Neural cell (in vitro differentiated cells): ENCODE data around the gene CRABP2. TPM values are rescaled to one million over a fixed set of nuclear protein-coding genes. Genes with fewer than 3 reads are reported as not detected.

Experiments
- H2AFZ ChIP-seq: fragments of 200-600, 300-800 bp; sonication (generic), shearing (Covaris generic); 2 replicates; pipeline ENCODE4 v1.6.0; 2014; ENCODE audit warnings: low read depth, mild to moderate bottlenecking, antibody characterized with exemption, low read length, moderate library complexity
- H3F3A ChIP-seq: fragments of 200-600 bp; shearing (Covaris generic); 2 replicates; pipeline ENCODE4 v1.6.1; 2016; ENCODE audit warnings: mild to moderate bottlenecking, moderate library complexity, mixed read lengths, antibody characterized with exemption, low read length; ENCODE audit not compliant: insufficient read depth, poor library complexity, severe bottlenecking
- H3K27ac ChIP-seq: fragments of 200-600, 300-800 bp; sonication (generic), shearing (Covaris generic); 2 replicates; pipeline ENCODE4 v1.5.1; 2014; ENCODE audit warnings: mild to moderate bottlenecking, low read length, moderate library complexity
- H3K27me3 ChIP-seq: fragments of 300-800, 200-600 bp; sonication (generic), shearing (Covaris generic); 2 replicates; pipeline ENCODE4 v1.6.0; 2014; ENCODE audit warnings: mild to moderate bottlenecking, low read depth, low read length, moderate library complexity; ENCODE audit not compliant: insufficient read depth
- H3K36me3 ChIP-seq: fragments of 300-800, 200-600 bp; sonication (generic), shearing (Covaris generic); 2 replicates; pipeline ENCODE4 v1.5.1; 2014; ENCODE audit warnings: mild to moderate bottlenecking, antibody characterized with exemption, low read length, moderate library complexity; ENCODE audit not compliant: insufficient read depth
- H3K4me2 ChIP-seq: fragments of 300-800, 200-600 bp; sonication (generic), shearing (Covaris generic); 2 replicates; pipeline ENCODE4 v1.6.0; 2014; ENCODE audit warnings: mild to moderate bottlenecking, low read length
- H3K4me3 ChIP-seq: fragments of 300-800, 200-600 bp; sonication (generic), shearing (Covaris generic); 2 replicates; pipeline ENCODE4 v1.5.1; 2014; ENCODE audit warnings: mild to moderate bottlenecking, low read length, moderate library complexity
- H3K79me2 ChIP-seq: fragments of 200-600 bp; shearing (Covaris generic); replicated peaks from 2 replicates; pipeline ENCODE4 v1.6.0; 2014; ENCODE audit warnings: mild to moderate bottlenecking, low read length, moderate library complexity; ENCODE audit not compliant: insufficient read depth
- H3K9ac ChIP-seq: fragments of 300-800, 200-600 bp; sonication (generic), shearing (Covaris generic); 2 replicates; pipeline ENCODE4 v1.6.1; 2016; ENCODE audit warnings: mild to moderate bottlenecking, low read length, mixed read lengths
- H3K9me2 ChIP-seq: fragments of 200-600 bp; shearing (Covaris generic); 2 replicates; pipeline ENCODE4 v1.6.1; 2016; ENCODE audit warnings: mild to moderate bottlenecking, low read length, mixed read lengths; ENCODE audit not compliant: insufficient read depth
- H3K9me3 ChIP-seq: fragments of 200-600, 300-800 bp; sonication (generic), shearing (Covaris generic); 2 replicates; pipeline ENCODE4 v1.6.1; 2016; ENCODE audit warnings: mild to moderate bottlenecking, mixed run types, low read length, moderate library complexity, mixed read lengths
- H4K20me1 ChIP-seq: fragments of 200-600 bp; shearing (Covaris generic); 2 replicates; pipeline ENCODE4 v1.6.1; 2016; ENCODE audit warnings: mild to moderate bottlenecking, mixed run types; ENCODE audit not compliant: insufficient read depth
- EP300 ChIP-seq: fragments of 450-650 bp; conservative IDR thresholded peaks from 2 replicates; pipeline ENCODE4 v1.6.1; 2014; ENCODE audit warnings: antibody characterized with exemption, mild to moderate bottlenecking, moderate library complexity; ENCODE audit not compliant: poor library complexity, severe bottlenecking
- EZH2 ChIP-seq: fragments of 200-600, 300-800 bp; shearing (Covaris generic), sonication (generic); IDR thresholded peaks from 2 replicates; pipeline ENCODE4 v1.6.1; 2014; ENCODE audit warnings: antibody characterized with exemption, low read length, borderline replicate concordance, mild to moderate bottlenecking; ENCODE audit not compliant: insufficient read depth, poor library complexity, severe bottlenecking
- MXI1 ChIP-seq: fragments of 450-650 bp; conservative IDR thresholded peaks from 2 replicates; pipeline ENCODE4 v1.6.1; 2014; ENCODE audit warnings: antibody characterized with exemption, mild to moderate bottlenecking; ENCODE audit not compliant: poor library complexity, severe bottlenecking
- POLR2AphosphoS5 ChIP-seq: IDR thresholded peaks from 2 replicates; pipeline ENCODE4 v1.6.1; 2012
- RAD21 ChIP-seq: fragments of 450-650 bp; conservative IDR thresholded peaks from 2 replicates; pipeline ENCODE4 v1.6.1; 2014; ENCODE audit warnings: antibody characterized with exemption, mild to moderate bottlenecking, moderate library complexity
- REST ChIP-seq: IDR thresholded peaks from 2 replicates; pipeline ENCODE4 v1.6.1; 2012; ENCODE audit warnings: borderline replicate concordance
- SMC3 ChIP-seq: fragments of 450-650 bp; conservative IDR thresholded peaks from 2 replicates; pipeline ENCODE4 v1.6.1; 2014; ENCODE audit warnings: antibody characterized with exemption, mild to moderate bottlenecking, moderate library complexity; ENCODE audit not compliant: poor library complexity
- TAF1 ChIP-seq: IDR thresholded peaks from 2 replicates; pipeline ENCODE4 v1.6.1; 2012; ENCODE audit warnings: low read depth
- polyA plus RNA-seq: library from polyadenylated mRNA; depleted of rRNA; stranded (reverse); fragments of >200 nt; gene quantifications from 2 replicates; pipeline ENCODE4 v1.2.3, GENCODE V29; 2014
- TF ChIP-seq, protein P1 (sequence below): fragments of 450-650 bp; IDR thresholded peaks from 2 replicates; pipeline ENCODE4 v1.5.1; 2014; ENCODE audit warnings: antibody characterized with exemption, mild to moderate bottlenecking, moderate library complexity; ENCODE audit not compliant: poor library complexity, severe bottlenecking

The CRABP2 gene
- polyA plus RNA-seq, 1 donor from 2014 or later: 7.7 TPM

- Histone ChIP-seq H3K4me3 (no peak overlapping the region), H3K27me3 (no peaks in the 10 kb centered on the region), H3K9me3 (no peaks in the 10 kb centered on the region), H3K9me2 (no peaks in the 10 kb centered on the region), H3K79me2 (no peaks in the 10 kb centered on the region), H3K36me3 (no peaks in the 10 kb centered on the region), H4K20me1 (no peaks in the 10 kb centered on the region), H3K4me2 (no peak overlapping the region), H3K27ac (no peak overlapping the region), H2AFZ (no peak overlapping the region), H3F3A (no peaks in the 10 kb centered on the region), H3K9ac (no peak overlapping the region)
- TF ChIP-seq POLR2AphosphoS5 (no peak), REST (no peak), EP300 (no peak), SMC3 (no peak), TAF1 (no peak), EZH2 (no peak), RAD21 (no peak), MXI1 (no peak)
- TF ChIP-seq, protein P1, sequence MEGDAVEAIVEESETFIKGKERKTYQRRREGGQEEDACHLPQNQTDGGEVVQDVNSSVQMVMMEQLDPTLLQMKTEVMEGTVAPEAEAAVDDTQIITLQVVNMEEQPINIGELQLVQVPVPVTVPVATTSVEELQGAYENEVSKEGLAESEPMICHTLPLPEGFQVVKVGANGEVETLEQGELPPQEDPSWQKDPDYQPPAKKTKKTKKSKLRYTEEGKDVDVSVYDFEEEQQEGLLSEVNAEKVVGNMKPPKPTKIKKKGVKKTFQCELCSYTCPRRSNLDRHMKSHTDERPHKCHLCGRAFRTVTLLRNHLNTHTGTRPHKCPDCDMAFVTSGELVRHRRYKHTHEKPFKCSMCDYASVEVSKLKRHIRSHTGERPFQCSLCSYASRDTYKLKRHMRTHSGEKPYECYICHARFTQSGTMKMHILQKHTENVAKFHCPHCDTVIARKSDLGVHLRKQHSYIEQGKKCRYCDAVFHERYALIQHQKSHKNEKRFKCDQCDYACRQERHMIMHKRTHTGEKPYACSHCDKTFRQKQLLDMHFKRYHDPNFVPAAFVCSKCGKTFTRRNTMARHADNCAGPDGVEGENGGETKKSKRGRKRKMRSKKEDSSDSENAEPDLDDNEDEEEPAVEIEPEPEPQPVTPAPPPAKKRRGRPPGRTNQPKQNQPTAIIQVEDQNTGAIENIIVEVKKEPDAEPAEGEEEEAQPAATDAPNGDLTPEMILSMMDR: no peak
Observed at GRCh38 chr1:156664767-156665411, 40.5 kb downstream of the CRABP2 start.

GRCh38 chr1:156664046-156664766, 41.2 kb downstream of the CRABP2 start:
- Histone ChIP-seq H3K27me3 (no peaks in the 10 kb centered on the region), H3K4me2 (no peak overlapping the region), H3K9me3 (no peaks in the 10 kb centered on the region), H2AFZ (no peak overlapping the region), H3K27ac (no peak overlapping the region), H3K4me3 (no peak overlapping the region), H3K36me3 (no peaks in the 10 kb centered on the region), H3K79me2 (no peaks in the 10 kb centered on the region), H4K20me1 (no peaks in the 10 kb centered on the region), H3K9me2 (no peaks in the 10 kb centered on the region), H3F3A (no peaks in the 10 kb centered on the region), H3K9ac (no peak overlapping the region)
- TF ChIP-seq TAF1: no peak
- no peak for TF ChIP-seq RAD21
- TF ChIP-seq SMC3: no peak
- TF ChIP-seq, protein P1: no peak
- no peak for TF ChIP-seq MXI1
- no peak for TF ChIP-seq REST
- no peak for TF ChIP-seq EZH2
- TF ChIP-seq EP300: no peak
- TF ChIP-seq POLR2AphosphoS5: no peak
